GM19455 (cell line): ENCODE results near the gene CAMP.
"Not testable (repeated sequence)": the region's sequence is repeated elsewhere in the genome, so short reads cannot be mapped to it uniquely, and the experiment has no call there.

ENCODE experiments used
- ATAC-seq: cut with Tn5 transposase; IDR thresholded peaks from one replicate; pipeline ENCODE4 v1.9.1; 2021; ENCODE audit not compliant: unreplicated experiment

Gene CAMP

GRCh38 chr3:48248095-48248850 is 25.0 kb downstream of the CAMP start:
- no peak for ATAC-seq

GRCh38 chr3:48256557-48256956 is 33.3 kb downstream of the CAMP start:
- ATAC-seq: no peak

- ATAC-seq: no peak
Measured at GRCh38 chr3:48258530-48258929, 35.2 kb downstream of the CAMP start.

DNA sequence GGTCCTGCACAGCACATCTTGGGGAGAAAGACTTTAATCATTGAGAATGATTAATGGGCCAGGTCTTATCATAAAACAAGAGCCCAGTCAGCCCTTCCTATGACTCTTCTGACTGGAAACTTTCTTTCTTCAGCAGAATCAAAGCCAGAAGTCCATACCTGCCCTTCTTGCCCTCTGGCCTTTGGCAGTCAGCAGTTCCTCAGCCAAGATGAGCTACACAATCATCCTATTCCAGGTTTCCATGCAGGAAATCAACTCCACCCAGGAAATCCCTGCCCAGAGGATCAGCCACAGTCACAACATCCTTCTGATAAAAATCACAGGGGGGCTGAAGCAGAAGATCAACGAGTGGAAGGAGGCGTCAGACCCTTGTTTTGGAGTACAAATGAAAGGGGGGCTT is 44.5 kb downstream of the CAMP start:
- no peak for ATAC-seq

- ATAC-seq: no peak
Measured at GRCh38 chr3:48268381-48268935, 45.2 kb downstream of the CAMP start.

- no peak for ATAC-seq
Measured at GRCh38 chr3:48268936-48269561, 45.8 kb downstream of the CAMP start.

DNA sequence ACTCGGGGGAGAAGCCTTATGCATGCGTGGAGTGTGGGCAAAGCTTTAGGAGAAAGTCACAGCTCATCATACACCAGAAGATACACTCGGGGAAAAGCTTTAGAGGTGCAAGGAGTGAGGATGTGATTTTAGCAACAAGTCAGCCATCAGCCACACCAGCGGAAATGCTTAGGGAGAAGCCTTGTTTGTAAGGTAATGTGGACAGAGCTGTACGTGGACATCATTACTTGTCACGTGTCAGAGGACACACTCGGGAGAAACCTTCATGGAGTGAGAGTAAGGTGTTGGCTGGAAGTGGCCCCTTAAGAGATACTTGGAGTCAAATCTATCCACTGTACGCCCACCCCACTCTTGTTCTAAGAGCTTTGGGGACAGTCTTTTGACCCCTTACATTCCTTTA is 46.3 kb downstream of the CAMP start:
- ATAC-seq: no peak

- no peak for ATAC-seq
Measured at GRCh38 chr3:48270306-48270705, 47.0 kb downstream of the CAMP start.

DNA sequence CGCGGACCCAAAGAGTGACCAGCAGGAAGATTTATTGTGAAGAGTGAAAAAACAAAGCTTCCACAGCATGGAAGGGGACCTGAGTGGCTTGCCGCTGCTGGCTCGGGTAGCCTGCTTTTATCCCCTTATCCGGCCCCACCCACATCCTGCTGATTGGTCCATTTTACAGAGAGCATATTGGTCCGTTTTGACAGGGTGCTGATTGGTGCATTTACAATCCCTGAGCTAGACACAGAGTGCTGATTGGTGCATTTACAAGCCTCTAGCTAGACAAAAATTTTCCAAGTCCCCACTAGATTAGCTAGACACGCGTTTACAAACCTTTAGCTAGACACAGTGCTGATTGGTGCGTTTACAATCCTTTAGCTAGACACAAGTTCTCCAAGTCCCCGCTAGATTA is 47.9 kb downstream of the CAMP start:
- ATAC-seq: not testable (repeated sequence)

GRCh38 chr3:48271763-48272498 is 48.6 kb downstream of the CAMP start:
- no peak for ATAC-seq

DNA sequence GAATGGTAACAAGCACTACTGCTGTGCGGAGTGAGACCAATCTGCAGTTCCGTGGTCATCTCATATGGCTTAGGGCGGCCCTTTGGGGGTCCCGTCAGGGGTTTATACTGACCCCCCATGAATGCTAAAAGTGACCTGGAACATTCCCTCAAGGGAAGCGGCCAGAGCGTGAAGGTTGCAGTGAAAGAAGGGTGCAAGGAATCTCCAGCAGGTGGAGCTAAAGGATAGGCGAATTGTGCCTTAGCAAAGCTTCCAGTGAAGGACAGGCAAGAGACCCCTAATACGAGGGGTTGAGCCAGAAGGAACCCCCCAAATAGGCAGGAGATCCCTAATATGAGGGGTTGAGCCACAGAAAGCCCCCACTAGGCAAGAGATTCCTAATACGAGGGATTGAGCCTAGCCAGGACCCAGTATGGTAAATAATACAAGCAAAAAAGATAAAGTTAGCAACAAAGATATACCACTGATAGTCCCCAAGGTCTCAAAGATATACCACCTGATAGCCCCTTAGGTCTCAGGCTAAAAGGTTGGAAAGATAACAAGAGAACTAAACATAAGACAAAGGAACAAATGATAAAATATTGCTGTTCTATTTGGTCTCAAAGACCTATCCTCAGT is 50.4 kb downstream of the CAMP start:
- ATAC-seq: no peak

DNA sequence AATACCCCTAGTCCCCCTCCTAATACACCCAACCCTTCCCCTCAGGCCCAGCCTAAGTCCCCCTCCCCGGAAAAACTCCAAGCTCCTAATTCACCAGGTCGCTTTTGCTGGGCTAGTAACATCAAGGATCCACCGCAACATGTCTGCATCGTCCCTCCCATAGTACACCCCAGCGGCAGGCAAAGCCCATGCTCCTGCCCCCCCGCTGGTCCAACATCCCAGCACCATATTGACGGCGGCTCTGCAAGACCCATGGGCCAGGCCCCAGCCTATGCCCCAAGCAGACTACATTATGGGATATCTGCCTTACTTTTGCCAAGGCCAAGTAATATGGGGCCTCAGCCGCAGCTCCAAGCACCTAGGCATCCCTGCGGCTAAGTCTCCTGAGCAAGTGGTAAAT is 51.2 kb downstream of the CAMP start:
- no peak for ATAC-seq
